HG02610 (cell line): ENCODE results near the gene CPLANE1.

Source experiments
- ATAC-seq: cut with Tn5 transposase; IDR thresholded peaks from one replicate; pipeline ENCODE4 v1.9.1; 2021; ENCODE audit warnings: mild to moderate bottlenecking, moderate library complexity; ENCODE audit not compliant: unreplicated experiment

Gene CPLANE1

DNA sequence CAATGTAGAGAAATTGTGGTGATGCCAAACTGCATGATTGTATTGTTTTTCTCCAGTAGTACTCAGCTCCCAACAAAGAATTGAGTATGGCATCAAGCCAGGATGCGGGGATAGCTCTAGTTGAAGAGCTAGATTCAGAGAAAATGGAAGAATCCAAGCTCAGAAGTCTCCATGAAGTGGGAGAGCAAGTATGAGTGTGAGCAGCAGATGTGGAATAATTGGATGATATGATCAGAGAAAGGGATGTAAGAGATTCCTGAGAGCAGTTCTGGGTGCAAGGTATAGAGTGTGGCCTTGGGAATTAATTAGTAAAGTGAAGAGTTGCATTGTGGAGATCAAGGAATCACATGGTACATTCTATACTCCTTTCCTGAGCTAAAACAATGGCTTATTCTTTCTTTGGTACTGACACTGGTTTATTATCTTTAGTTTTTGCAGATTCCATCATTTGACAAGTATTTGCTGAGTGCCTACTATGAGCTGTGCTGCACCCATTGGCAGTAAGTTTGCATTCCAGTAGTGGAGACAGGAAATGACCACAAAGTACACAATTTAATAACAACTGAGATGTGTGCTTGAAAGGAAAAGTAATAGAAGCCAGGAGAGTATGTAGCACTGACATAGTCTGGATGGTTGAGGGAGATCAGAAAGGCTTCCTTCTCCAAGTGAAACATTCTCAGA lies 177.1 kb downstream of the CPLANE1 start:
- ATAC-seq = no peak

DNA sequence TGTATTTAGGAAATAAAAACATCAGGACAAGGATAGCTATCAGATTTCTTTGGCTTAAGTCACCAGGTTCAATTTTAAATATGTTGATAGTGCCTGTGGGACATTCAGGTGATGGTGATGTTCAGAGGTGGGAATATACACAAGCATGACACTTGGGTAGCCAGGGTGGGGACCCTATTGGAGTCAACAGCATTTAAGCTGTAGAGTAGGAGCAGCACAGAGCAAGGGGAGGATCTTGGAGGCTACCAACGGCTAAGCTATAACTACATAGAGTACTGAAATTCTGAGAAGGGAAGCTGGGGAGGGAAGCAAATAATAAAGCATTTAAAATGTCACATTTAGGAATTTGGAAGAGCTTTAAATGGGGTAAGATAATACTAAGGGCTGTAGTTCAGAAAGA lies 177.7 kb downstream of the CPLANE1 start:
- ATAC-seq = no peak

DNA sequence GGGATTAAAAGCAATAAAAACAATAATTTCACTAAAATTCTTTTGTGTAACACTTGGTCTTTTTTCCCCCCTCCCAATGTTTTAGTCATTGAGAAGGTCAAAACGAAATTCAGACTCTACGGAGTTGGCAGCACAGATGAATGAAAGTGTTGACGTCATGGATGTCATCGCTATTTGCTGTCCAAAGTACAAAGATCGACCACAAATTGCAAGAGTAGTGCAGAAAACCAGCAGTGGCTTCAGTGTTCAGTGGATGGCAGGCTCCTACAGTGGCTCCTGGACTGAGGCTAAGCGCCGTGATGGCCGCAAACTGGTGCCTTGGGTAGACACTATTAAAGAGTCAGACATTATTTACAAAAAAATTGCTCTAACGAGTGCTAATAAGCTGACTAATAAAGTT lies 184.7 kb downstream of the CPLANE1 start:
- no peak for ATAC-seq

GRCh38 chr5:37063739-37064138 lies 185.4 kb downstream of the CPLANE1 start:
- no peak for ATAC-seq

- ATAC-seq = no peak
These were observed 189.1 kb downstream of the CPLANE1 start for GRCh38 chr5:37060030-37060429.

DNA sequence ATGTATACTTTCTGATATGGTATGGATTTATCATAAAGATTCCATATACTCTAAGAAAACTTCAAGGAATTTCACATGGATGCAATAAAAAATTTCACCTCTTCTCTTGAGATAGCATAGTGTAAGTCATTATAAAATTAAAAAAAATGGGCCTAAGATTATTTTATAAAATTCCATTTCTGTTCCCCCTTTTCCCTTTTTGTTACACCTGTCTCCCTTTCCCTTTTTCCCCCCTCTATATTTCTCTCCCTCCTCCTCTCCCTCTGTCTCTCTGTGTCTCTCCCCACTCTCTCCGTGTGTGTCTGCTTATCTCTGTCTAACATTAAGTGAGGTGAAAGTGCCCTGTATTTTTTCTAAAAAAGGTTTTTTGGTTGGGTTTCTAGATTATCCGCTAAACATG lies 192.4 kb downstream of the CPLANE1 start:
- ATAC-seq = no peak
